GM12801 (cell line): Measurements from ENCODE around the gene PEF1.

Experiments
- CTCF ChIP-seq: IDR thresholded peaks from one replicate; pipeline ENCODE4 v1.5.1; 2011; ENCODE audit warnings: control low read depth; ENCODE audit not compliant: insufficient read length; ENCODE audit errors: extremely low read depth

The PEF1 gene

DNA sequence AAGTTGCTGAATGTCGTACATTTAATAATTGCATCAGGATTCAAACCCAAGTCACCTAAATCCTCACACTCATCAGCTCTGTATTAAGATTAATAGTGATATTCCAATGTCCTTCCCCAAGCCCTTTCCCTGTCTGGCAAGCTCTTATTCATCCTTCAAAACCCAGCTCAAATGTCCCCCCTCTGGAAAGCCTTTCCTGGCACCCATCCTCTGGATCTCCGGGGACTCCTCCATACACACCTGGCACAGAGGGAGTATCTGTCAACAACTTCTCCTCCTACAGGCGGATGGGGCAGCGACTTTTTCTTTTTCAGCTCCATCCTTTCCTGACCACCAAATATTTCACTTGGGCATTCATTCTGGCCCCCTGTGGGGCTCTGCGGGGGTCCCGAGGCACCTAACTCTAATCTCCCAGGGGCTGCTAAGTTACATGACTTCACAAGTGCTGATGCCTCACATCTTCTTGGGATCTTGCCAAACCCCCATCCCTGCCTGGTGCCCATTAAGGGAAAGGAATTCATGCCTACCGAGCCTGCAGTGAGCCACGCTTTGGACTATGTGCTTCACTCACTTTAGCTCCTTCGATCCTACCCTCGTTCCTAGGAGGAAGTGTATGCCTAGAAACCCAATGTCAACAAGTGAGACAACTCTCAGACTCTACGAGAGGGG is 53.1 kb downstream of the PEF1 start:
- no peak for TF ChIP-seq CTCF

- no peak for TF ChIP-seq CTCF
Observed at GRCh38 chr1:31588751-31589515, 55.7 kb downstream of the PEF1 start.

- no peak for TF ChIP-seq CTCF
Observed at GRCh38 chr1:31587720-31588423, 56.8 kb downstream of the PEF1 start.

- no peak for TF ChIP-seq CTCF
Observed at GRCh38 chr1:31586376-31587327, 58.0 kb downstream of the PEF1 start.

- no peak for TF ChIP-seq CTCF
Observed at GRCh38 chr1:31585736-31586365, 58.8 kb downstream of the PEF1 start.

GRCh38 chr1:31584869-31585735 is 59.6 kb downstream of the PEF1 start:
- no peak for TF ChIP-seq CTCF
